ENCODE data around the gene DAAM1. TPM values are rescaled to one million over a fixed set of nuclear protein-coding genes. Genes with fewer than 3 reads are reported as not detected.

DAAM1 gene
- total RNA-seq, 1 experiment from 2014 or later: 35.3 TPM

DNA sequence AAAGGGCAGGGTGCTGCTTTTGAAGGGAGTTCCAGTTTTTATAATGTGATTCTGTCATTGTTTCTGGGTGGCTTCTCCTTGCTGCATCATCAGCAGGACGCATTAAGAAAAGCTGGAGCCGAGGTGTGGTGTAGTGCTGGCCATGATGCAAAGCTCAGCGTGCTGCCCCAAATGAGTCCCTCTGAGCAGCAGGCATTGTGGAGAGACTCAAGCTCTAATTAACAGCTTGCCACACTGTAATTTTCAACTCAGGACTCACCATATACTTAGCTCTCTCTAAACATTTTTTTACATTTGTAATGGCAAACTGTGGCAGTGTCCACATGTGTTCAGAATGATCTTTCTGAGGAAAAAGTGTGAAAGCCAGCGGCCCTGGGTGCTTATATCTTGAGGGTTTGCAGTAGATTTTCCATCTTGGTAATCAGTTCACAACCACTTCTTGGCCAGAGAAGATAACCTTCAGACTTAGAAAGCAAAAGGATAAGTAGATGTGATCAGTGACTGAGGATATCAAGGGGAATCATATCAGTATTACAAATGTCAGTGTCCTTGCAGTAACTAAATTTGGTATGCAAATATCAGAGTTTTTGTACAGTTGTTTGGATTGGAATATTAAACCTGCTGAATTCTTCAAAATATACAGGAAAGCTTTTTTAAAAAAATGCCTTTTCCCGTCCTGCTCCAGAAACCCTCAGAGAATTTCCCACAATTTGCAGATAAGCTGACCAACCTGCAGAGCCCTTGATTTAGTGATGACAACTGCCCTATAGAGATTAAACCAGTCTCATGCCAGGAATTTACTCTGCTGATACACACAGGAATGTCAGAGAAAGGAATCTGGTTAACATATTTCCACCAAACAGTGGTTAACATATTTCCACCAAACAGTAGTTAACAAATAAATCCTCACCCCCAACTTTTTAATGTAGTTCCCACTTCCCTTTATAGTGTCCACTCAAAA is 63.6 kb downstream of the DAAM1 start:
- Mint-ChIP-seq H3K4me1 (ENCODE audit: low read depth, unreplicated experiment) (no peaks in the 10 kb centered on the region), H3K27me3 (ENCODE audit: insufficient read depth, unreplicated experiment) (no peaks in the 10 kb centered on the region), H3K36me3 (ENCODE audit: insufficient read depth, unreplicated experiment) (no peaks in the 10 kb centered on the region), H3K27ac (ENCODE audit: unreplicated experiment) (no peak overlapping the region), H3K9me3 (ENCODE audit: unreplicated experiment) (no peaks in the 10 kb centered on the region), H3K4me3 (ENCODE audit: unreplicated experiment) (no peak overlapping the region)
- intact Hi-C loops (cut with micrococcal nuclease; ENCODE audit: unreplicated experiment): no loop called here
- Histone ChIP-seq H3K4me3 (ENCODE audit: low read depth, low read length) (no peak overlapping the region), H3K27me3 (replicated peaks; ENCODE audit: control insufficient read depth, insufficient read depth, low read length) (no peaks in the 10 kb centered on the region), H3K4me1 (peaks cover 11% of the 10 kb centered on the region), H3K9me3 (no peaks in the 10 kb centered on the region), H3K36me3 (ENCODE audit: control insufficient read depth, insufficient read depth, low read length) (no peaks in the 10 kb centered on the region)
- POLR2A ChIA-PET: no interaction called here
- no TSS peak for BruUV-seq (replicated peaks)
- CTCF ChIA-PET: no interaction called here
- TF ChIP-seq, protein P1, sequence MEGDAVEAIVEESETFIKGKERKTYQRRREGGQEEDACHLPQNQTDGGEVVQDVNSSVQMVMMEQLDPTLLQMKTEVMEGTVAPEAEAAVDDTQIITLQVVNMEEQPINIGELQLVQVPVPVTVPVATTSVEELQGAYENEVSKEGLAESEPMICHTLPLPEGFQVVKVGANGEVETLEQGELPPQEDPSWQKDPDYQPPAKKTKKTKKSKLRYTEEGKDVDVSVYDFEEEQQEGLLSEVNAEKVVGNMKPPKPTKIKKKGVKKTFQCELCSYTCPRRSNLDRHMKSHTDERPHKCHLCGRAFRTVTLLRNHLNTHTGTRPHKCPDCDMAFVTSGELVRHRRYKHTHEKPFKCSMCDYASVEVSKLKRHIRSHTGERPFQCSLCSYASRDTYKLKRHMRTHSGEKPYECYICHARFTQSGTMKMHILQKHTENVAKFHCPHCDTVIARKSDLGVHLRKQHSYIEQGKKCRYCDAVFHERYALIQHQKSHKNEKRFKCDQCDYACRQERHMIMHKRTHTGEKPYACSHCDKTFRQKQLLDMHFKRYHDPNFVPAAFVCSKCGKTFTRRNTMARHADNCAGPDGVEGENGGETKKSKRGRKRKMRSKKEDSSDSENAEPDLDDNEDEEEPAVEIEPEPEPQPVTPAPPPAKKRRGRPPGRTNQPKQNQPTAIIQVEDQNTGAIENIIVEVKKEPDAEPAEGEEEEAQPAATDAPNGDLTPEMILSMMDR (IDR thresholded peaks at IDR 0.05; ENCODE audit: insufficient read depth in 1 of 2, low read depth in 1 of 2, low read length in 1 of 2, severe bottlenecking in 1 of 2, unreplicated experiment in 1 of 2): no peak
- no peak for DNase-seq

DNA sequence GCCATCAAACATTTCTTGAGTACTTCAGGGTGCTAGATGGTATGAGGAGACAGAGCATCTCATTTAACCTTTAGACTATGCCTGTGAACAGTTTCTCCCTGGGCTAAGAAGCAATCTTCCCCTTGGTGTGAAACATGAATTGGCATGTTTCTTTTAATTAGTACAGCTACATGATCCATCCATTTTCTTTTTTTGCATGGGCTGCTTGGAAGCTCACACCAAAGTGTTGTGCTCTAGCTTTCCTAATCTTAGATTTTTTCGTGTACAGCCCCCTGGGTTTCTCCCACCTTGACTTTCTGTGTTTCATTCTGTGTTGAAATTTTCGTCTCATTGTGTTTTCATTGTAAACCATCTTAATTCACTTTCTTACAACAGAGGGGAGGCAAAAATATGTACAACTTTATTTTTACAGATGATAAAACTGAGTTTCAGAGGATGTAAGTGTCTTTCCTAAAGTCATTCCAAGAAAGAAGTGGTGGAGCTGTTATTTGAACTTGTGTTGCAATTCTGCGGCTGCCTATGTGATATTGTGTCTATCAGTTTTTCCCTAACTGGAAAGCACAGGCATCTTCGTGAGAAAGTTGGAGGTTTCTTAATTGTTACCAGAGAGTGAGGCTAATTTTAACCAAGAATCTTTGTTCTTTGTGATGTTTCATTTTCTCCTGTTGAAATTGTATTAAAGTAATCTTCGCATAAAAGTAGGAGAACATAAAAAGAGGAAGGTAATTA is 64.5 kb downstream of the DAAM1 start:
- H3K9me3 Mint-ChIP-seq (ENCODE audit: unreplicated experiment): no peaks in the 10 kb centered on the region
- TF ChIP-seq, protein P1 (IDR thresholded peaks at IDR 0.05; ENCODE audit: insufficient read depth in 1 of 2, low read depth in 1 of 2, low read length in 1 of 2, severe bottlenecking in 1 of 2, unreplicated experiment in 1 of 2): no peak
- H3K36me3 ChIP-seq (ENCODE audit: control insufficient read depth, insufficient read depth, low read length): no peaks in the 10 kb centered on the region
- H3K9me3 ChIP-seq: no peaks in the 10 kb centered on the region
- BruUV-seq (replicated peaks): no TSS peak
- H3K27ac Mint-ChIP-seq (ENCODE audit: unreplicated experiment): no peak overlapping the region
- H3K4me3 ChIP-seq (ENCODE audit: low read depth, low read length): no peak overlapping the region
- ChIA-PET POLR2A (no interaction called here), CTCF (no interaction called here)
- no peak overlapping the region for H3K4me3 Mint-ChIP-seq (ENCODE audit: unreplicated experiment)
- DNase-seq: no peak
- no peaks in the 10 kb centered on the region for H3K4me1 Mint-ChIP-seq (ENCODE audit: low read depth, unreplicated experiment)
- H3K27me3 Mint-ChIP-seq (ENCODE audit: insufficient read depth, unreplicated experiment): no peaks in the 10 kb centered on the region
- peaks cover 11% of the 10 kb centered on the region for H3K4me1 ChIP-seq
- H3K36me3 Mint-ChIP-seq (ENCODE audit: insufficient read depth, unreplicated experiment): no peaks in the 10 kb centered on the region
- H3K27me3 ChIP-seq (replicated peaks; ENCODE audit: control insufficient read depth, insufficient read depth, low read length): no peaks in the 10 kb centered on the region
- intact Hi-C loops (cut with micrococcal nuclease; ENCODE audit: unreplicated experiment): no loop called here

DNA sequence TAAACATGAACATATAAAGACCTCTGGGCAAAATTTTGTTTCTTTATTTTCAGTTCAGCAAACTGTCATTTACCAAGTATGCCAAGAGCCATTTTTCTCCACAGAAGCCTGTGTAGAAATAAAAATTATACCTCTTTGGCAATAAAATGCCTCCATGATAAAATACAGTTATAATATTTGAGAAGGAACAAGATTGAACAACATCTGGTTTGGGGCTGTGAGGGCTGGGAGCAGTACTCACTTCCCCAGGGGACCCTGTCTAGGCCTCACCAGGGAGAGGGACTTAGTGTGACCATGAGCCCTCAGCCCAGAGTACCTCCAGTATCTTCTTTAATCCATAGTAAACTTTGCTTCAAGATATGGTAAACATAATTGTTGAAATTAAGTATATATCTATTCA is 65.1 kb downstream of the DAAM1 start:
- Histone ChIP-seq H3K4me3 (ENCODE audit: low read depth, low read length) (no peak overlapping the region), H3K36me3 (ENCODE audit: control insufficient read depth, insufficient read depth, low read length) (no peaks in the 10 kb centered on the region), H3K27me3 (replicated peaks; ENCODE audit: control insufficient read depth, insufficient read depth, low read length) (no peaks in the 10 kb centered on the region), H3K9me3 (no peaks in the 10 kb centered on the region), H3K4me1 (peaks cover 11% of the 10 kb centered on the region)
- no peak for DNase-seq
- H3K27ac Mint-ChIP-seq (ENCODE audit: unreplicated experiment): no peak overlapping the region
- no peak overlapping the region for H3K4me3 Mint-ChIP-seq (ENCODE audit: unreplicated experiment)
- H3K36me3 Mint-ChIP-seq (ENCODE audit: insufficient read depth, unreplicated experiment): no peaks in the 10 kb centered on the region
- H3K9me3 Mint-ChIP-seq (ENCODE audit: unreplicated experiment): no peaks in the 10 kb centered on the region
- no peaks in the 10 kb centered on the region for H3K4me1 Mint-ChIP-seq (ENCODE audit: low read depth, unreplicated experiment)
- intact Hi-C loops (cut with micrococcal nuclease; ENCODE audit: unreplicated experiment): no loop called here
- POLR2A ChIA-PET: no interaction called here
- TF ChIP-seq, protein P1 (IDR thresholded peaks at IDR 0.05; ENCODE audit: insufficient read depth in 1 of 2, low read depth in 1 of 2, low read length in 1 of 2, severe bottlenecking in 1 of 2, unreplicated experiment in 1 of 2): no peak
- no peaks in the 10 kb centered on the region for H3K27me3 Mint-ChIP-seq (ENCODE audit: insufficient read depth, unreplicated experiment)
- CTCF ChIA-PET: no interaction called here
- BruUV-seq (replicated peaks): no TSS peak
